Measurements from ENCODE around the gene SLC25A51.

DNA sequence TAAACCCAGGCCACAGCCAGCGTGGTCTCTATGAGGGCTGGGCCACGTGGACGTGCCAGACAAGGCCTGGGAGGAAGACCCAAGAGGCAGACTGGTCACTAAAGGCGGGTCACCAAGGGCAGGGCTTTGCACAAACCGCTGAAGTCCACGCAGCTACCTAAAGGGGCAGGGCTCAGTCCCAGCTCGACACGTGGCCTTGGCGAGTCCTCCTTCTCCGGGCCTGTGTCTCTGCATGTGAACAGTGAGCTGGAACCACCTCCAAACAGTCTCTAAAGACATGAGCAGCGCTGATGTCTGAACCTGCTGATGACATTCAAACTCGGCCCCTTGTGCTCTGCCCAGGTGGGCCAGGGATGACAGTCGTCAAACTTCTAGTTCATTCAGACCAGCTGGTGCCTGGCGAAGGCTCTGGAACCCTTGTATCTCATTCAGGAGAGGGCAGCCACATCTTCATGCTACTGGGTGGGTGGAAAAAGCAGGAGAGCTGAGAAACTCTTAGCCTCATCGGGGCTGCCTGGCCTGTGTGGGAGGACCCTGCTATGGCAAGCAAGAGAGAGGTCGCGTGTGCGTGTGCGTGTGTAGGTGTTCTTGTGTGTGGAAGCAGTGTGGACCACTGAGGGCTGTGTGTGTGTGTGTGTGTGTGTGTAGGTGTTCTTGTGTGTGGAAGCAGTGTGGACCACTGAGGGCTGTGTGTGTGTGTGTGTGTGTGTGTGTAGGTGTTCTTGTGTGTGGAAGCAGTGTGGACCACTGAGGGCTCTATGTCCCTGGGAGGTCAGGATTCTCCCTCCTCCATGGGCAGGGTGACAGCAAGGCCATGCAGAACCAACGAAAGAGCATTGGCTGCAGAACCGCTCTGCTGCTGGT is 14.1 kb upstream of the SLC25A51 start:
- TF ChIP-seq, protein P1, sequence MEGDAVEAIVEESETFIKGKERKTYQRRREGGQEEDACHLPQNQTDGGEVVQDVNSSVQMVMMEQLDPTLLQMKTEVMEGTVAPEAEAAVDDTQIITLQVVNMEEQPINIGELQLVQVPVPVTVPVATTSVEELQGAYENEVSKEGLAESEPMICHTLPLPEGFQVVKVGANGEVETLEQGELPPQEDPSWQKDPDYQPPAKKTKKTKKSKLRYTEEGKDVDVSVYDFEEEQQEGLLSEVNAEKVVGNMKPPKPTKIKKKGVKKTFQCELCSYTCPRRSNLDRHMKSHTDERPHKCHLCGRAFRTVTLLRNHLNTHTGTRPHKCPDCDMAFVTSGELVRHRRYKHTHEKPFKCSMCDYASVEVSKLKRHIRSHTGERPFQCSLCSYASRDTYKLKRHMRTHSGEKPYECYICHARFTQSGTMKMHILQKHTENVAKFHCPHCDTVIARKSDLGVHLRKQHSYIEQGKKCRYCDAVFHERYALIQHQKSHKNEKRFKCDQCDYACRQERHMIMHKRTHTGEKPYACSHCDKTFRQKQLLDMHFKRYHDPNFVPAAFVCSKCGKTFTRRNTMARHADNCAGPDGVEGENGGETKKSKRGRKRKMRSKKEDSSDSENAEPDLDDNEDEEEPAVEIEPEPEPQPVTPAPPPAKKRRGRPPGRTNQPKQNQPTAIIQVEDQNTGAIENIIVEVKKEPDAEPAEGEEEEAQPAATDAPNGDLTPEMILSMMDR (conservative IDR thresholded peaks at IDR 0.05; ENCODE audit: low read depth, low read length): no peak
- no peak for TF ChIP-seq EZH2 (IDR thresholded peaks at IDR 0.05; ENCODE audit: borderline replicate concordance, low read depth, low read length, poor library complexity, severe bottlenecking)

Measured in A673 (cell line).